ENCODE results near the gene CDK14.

The CDK14 gene

GRCh38 chr7:90825779-90826178 lies 229.7 kb downstream of the CDK14 start:
- Mint-ChIP-seq H3K27me3 (no peaks in the 10 kb centered on the region), H3K4me1 (no peaks in the 10 kb centered on the region), H3K36me3 (no peaks in the 10 kb centered on the region), H3K27ac (no peak overlapping the region), H3K9me3 (peaks cover 3% of the 10 kb centered on the region), H3K4me3 (no peak overlapping the region)

GRCh38 chr7:90828601-90829000 lies 232.5 kb downstream of the CDK14 start:
- Mint-ChIP-seq H3K9me3 (peaks cover 3% of the 10 kb centered on the region), H3K4me1 (no peaks in the 10 kb centered on the region), H3K4me3 (no peak overlapping the region), H3K36me3 (no peaks in the 10 kb centered on the region), H3K27me3 (no peaks in the 10 kb centered on the region), H3K27ac (no peak overlapping the region)

- no peak overlapping the region for H3K27ac Mint-ChIP-seq
- no peaks in the 10 kb centered on the region for H3K36me3 Mint-ChIP-seq
- H3K4me3 Mint-ChIP-seq = no peak overlapping the region
- no peaks in the 10 kb centered on the region for H3K27me3 Mint-ChIP-seq
- H3K9me3 Mint-ChIP-seq = peaks cover 13% of the 10 kb centered on the region
- H3K4me1 Mint-ChIP-seq = no peaks in the 10 kb centered on the region
These were observed 234.2 kb downstream of the CDK14 start for GRCh38 chr7:90830308-90830707.

GRCh38 chr7:90832726-90833125 lies 236.6 kb downstream of the CDK14 start:
- Mint-ChIP-seq H3K4me1 (no peaks in the 10 kb centered on the region), H3K4me3 (no peak overlapping the region), H3K27ac (no peak overlapping the region), H3K27me3 (no peaks in the 10 kb centered on the region), H3K36me3 (no peaks in the 10 kb centered on the region), H3K9me3 (peaks cover 13% of the 10 kb centered on the region)

- H3K9me3 Mint-ChIP-seq = peaks cover 13% of the 10 kb centered on the region
- no peaks in the 10 kb centered on the region for H3K27me3 Mint-ChIP-seq
- no peaks in the 10 kb centered on the region for H3K4me1 Mint-ChIP-seq
- no peaks in the 10 kb centered on the region for H3K36me3 Mint-ChIP-seq
- H3K27ac Mint-ChIP-seq = no peak overlapping the region
- no peak overlapping the region for H3K4me3 Mint-ChIP-seq
These were observed 237.3 kb downstream of the CDK14 start for GRCh38 chr7:90833443-90833842.

GRCh38 chr7:90834771-90835170 lies 238.7 kb downstream of the CDK14 start:
- Mint-ChIP-seq H3K4me1 (no peaks in the 10 kb centered on the region), H3K36me3 (no peaks in the 10 kb centered on the region), H3K27ac (no peak overlapping the region), H3K9me3 (peaks cover 17% of the 10 kb centered on the region), H3K4me3 (no peak overlapping the region), H3K27me3 (no peaks in the 10 kb centered on the region)

- Mint-ChIP-seq H3K36me3 (no peaks in the 10 kb centered on the region), H3K4me3 (no peak overlapping the region), H3K27me3 (no peaks in the 10 kb centered on the region), H3K9me3 (peaks cover 14% of the 10 kb centered on the region), H3K27ac (no peak overlapping the region), H3K4me1 (no peaks in the 10 kb centered on the region)
These were observed 239.7 kb downstream of the CDK14 start for GRCh38 chr7:90835861-90836260.

- no peaks in the 10 kb centered on the region for H3K4me1 Mint-ChIP-seq
- no peaks in the 10 kb centered on the region for H3K36me3 Mint-ChIP-seq
- H3K4me3 Mint-ChIP-seq = no peak overlapping the region
- H3K9me3 Mint-ChIP-seq = peaks cover 14% of the 10 kb centered on the region
- no peaks in the 10 kb centered on the region for H3K27me3 Mint-ChIP-seq
- no peak overlapping the region for H3K27ac Mint-ChIP-seq
These were observed 240.8 kb downstream of the CDK14 start for GRCh38 chr7:90836937-90837336.

- Mint-ChIP-seq H3K27me3 (peaks cover 2% of the 10 kb centered on the region), H3K4me3 (no peak overlapping the region), H3K9me3 (peaks cover 14% of the 10 kb centered on the region), H3K36me3 (no peaks in the 10 kb centered on the region), H3K4me1 (no peaks in the 10 kb centered on the region), H3K27ac (no peak overlapping the region)
These were observed 242.7 kb downstream of the CDK14 start for GRCh38 chr7:90838799-90839198.

GRCh38 chr7:90839316-90839715 lies 243.2 kb downstream of the CDK14 start:
- Mint-ChIP-seq H3K27ac (no peak overlapping the region), H3K4me1 (no peaks in the 10 kb centered on the region), H3K9me3 (peaks cover 10% of the 10 kb centered on the region), H3K27me3 (peaks cover 2% of the 10 kb centered on the region), H3K36me3 (no peaks in the 10 kb centered on the region), H3K4me3 (no peak overlapping the region)

- Mint-ChIP-seq H3K36me3 (no peaks in the 10 kb centered on the region), H3K27me3 (peaks cover 2% of the 10 kb centered on the region), H3K9me3 (peaks cover 5% of the 10 kb centered on the region), H3K4me3 (no peak overlapping the region), H3K27ac (no peak overlapping the region), H3K4me1 (no peaks in the 10 kb centered on the region)
These were observed 243.7 kb downstream of the CDK14 start for GRCh38 chr7:90839727-90840291.

GRCh38 chr7:90841759-90842429 lies 245.8 kb downstream of the CDK14 start:
- no peaks in the 10 kb centered on the region for H3K4me1 Mint-ChIP-seq
- no peaks in the 10 kb centered on the region for H3K36me3 Mint-ChIP-seq
- no peak overlapping the region for H3K27ac Mint-ChIP-seq
- peaks cover 2% of the 10 kb centered on the region for H3K27me3 Mint-ChIP-seq
- H3K9me3 Mint-ChIP-seq = peaks cover 4% of the 10 kb centered on the region
- no peak overlapping the region for H3K4me3 Mint-ChIP-seq

GRCh38 chr7:90842430-90842788 lies 246.3 kb downstream of the CDK14 start:
- Mint-ChIP-seq H3K9me3 (peaks cover 4% of the 10 kb centered on the region), H3K4me3 (no peak overlapping the region), H3K27ac (no peak overlapping the region), H3K27me3 (peaks cover 2% of the 10 kb centered on the region), H3K4me1 (no peaks in the 10 kb centered on the region), H3K36me3 (no peaks in the 10 kb centered on the region)

GRCh38 chr7:90843472-90843871 lies 247.4 kb downstream of the CDK14 start:
- peaks cover 2% of the 10 kb centered on the region for H3K27me3 Mint-ChIP-seq
- H3K27ac Mint-ChIP-seq = no peak overlapping the region
- no peaks in the 10 kb centered on the region for H3K4me1 Mint-ChIP-seq
- peaks cover 4% of the 10 kb centered on the region for H3K9me3 Mint-ChIP-seq
- no peak overlapping the region for H3K4me3 Mint-ChIP-seq
- no peaks in the 10 kb centered on the region for H3K36me3 Mint-ChIP-seq

GRCh38 chr7:90844421-90844820 lies 248.3 kb downstream of the CDK14 start:
- H3K9me3 Mint-ChIP-seq = no peaks in the 10 kb centered on the region
- peaks cover 2% of the 10 kb centered on the region for H3K27me3 Mint-ChIP-seq
- H3K27ac Mint-ChIP-seq = no peak overlapping the region
- H3K4me3 Mint-ChIP-seq = no peak overlapping the region
- H3K4me1 Mint-ChIP-seq = no peaks in the 10 kb centered on the region
- H3K36me3 Mint-ChIP-seq = no peaks in the 10 kb centered on the region

- no peaks in the 10 kb centered on the region for H3K36me3 Mint-ChIP-seq
- H3K27me3 Mint-ChIP-seq = peaks cover 2% of the 10 kb centered on the region
- no peak overlapping the region for H3K4me3 Mint-ChIP-seq
- no peaks in the 10 kb centered on the region for H3K9me3 Mint-ChIP-seq
- H3K4me1 Mint-ChIP-seq = no peaks in the 10 kb centered on the region
- no peak overlapping the region for H3K27ac Mint-ChIP-seq
These were observed 250.1 kb downstream of the CDK14 start for GRCh38 chr7:90846192-90846591.

GRCh38 chr7:90850066-90850465 lies 253.9 kb downstream of the CDK14 start:
- no peaks in the 10 kb centered on the region for H3K9me3 Mint-ChIP-seq
- no peaks in the 10 kb centered on the region for H3K27me3 Mint-ChIP-seq
- H3K4me3 Mint-ChIP-seq = no peak overlapping the region
- H3K4me1 Mint-ChIP-seq = no peaks in the 10 kb centered on the region
- H3K27ac Mint-ChIP-seq = no peak overlapping the region
- no peaks in the 10 kb centered on the region for H3K36me3 Mint-ChIP-seq
